Neural progenitor cell (in vitro differentiated cells): ENCODE results near the gene KRTAP22-1. TPM values are rescaled to one million over a fixed set of nuclear protein-coding genes. Genes with fewer than 3 reads are reported as not detected.

ENCODE experiments used
- DNase-seq: peaks from one replicate; pipeline ENCODE4 v3.0.0-alpha.2; 2016; ENCODE audit warnings: low spot score
- H2AFZ ChIP-seq: fragments of 200-600 bp; sonication (generic); replicated peaks from 2 replicates; pipeline ENCODE4 v1.6.1; 2016; ENCODE audit warnings: antibody characterized with exemption
- H3F3A ChIP-seq: fragments of 200-600 bp; sonication (generic); 2 replicates; pipeline ENCODE4 v1.6.1; 2016; ENCODE audit warnings: antibody characterized with exemption, low read depth
- H3K27ac ChIP-seq: fragments of 200-600 bp; sonication (generic); 2 replicates; pipeline ENCODE4 v1.5.1; 2016; ENCODE audit warnings: mild to moderate bottlenecking
- H3K27me3 ChIP-seq: fragments of 200-600 bp; sonication (generic); 2 replicates; pipeline ENCODE4 v1.6.1; 2016; ENCODE audit warnings: mild to moderate bottlenecking, moderate library complexity
- H3K36me3 ChIP-seq: fragments of 200-600 bp; sonication (generic); 2 replicates; pipeline ENCODE4 v1.5.1; 2016
- H3K4me1 ChIP-seq: fragments of 200-600 bp; sonication (generic); 2 replicates; pipeline ENCODE4 v1.6.1; 2016; ENCODE audit warnings: mixed run types
- H3K4me2 ChIP-seq: fragments of 200-600 bp; sonication (generic); 2 replicates; pipeline ENCODE4 v1.6.1; 2016
- H3K4me3 ChIP-seq: fragments of 200-600 bp; sonication (generic); 2 replicates; pipeline ENCODE4 v1.5.1; 2016
- H3K79me2 ChIP-seq: fragments of 200-600 bp; sonication (generic); 2 replicates; pipeline ENCODE4 v1.6.1; 2016; ENCODE audit warnings: low read depth
- H3K9ac ChIP-seq: fragments of 200-600 bp; sonication (generic); 2 replicates; pipeline ENCODE4 v1.6.1; 2016
- H3K9me3 ChIP-seq: fragments of 200-600 bp; sonication (generic); 2 replicates; pipeline ENCODE4 v1.5.1; 2016; ENCODE audit warnings: low read depth
- H4K20me1 ChIP-seq: fragments of 200-600 bp; sonication (generic); 2 replicates; pipeline ENCODE4 v1.6.1; 2016; ENCODE audit warnings: low read depth
- H3K27ac Mint-ChIP-seq: 3 replicates; pipeline ENCODE4 v1.8.0; 2021; ENCODE audit warnings: mixed read lengths
- H3K27me3 Mint-ChIP-seq: 2 replicates; pipeline ENCODE4 v1.8.0; 2022; ENCODE audit warnings: low read depth, mild to moderate bottlenecking, inconsistent platforms, moderate library complexity, mixed read lengths; ENCODE audit not compliant: insufficient read depth
- H3K36me3 Mint-ChIP-seq: 3 replicates; pipeline ENCODE4 v1.8.0; 2021; ENCODE audit warnings: mixed read lengths
- H3K4me1 Mint-ChIP-seq: 3 replicates; pipeline ENCODE4 v1.8.0; 2021; ENCODE audit warnings: mixed read lengths
- H3K4me3 Mint-ChIP-seq: 3 replicates; pipeline ENCODE4 v1.8.0; 2021; ENCODE audit warnings: mild to moderate bottlenecking, moderate library complexity, mixed read lengths
- H3K9me3 Mint-ChIP-seq: 3 replicates; pipeline ENCODE4 v1.8.0; 2020; ENCODE audit warnings: mixed read lengths
- EZH2 ChIP-seq: fragments of 200-600 bp; sonication (generic); IDR thresholded peaks from 2 replicates; pipeline ENCODE4 v1.6.1; 2017; ENCODE audit warnings: antibody characterized with exemption, mild to moderate bottlenecking, moderate library complexity
- EZH2phosphoT487 ChIP-seq: fragments of 200-600 bp; sonication (generic); IDR thresholded peaks from 2 replicates; pipeline ENCODE4 v1.6.1; 2017; ENCODE audit warnings: antibody characterized with exemption
- total RNA-seq: library from RNA; depleted of rRNA; stranded (reverse); fragments of >200 nt; gene quantifications from 2 replicates; pipeline ENCODE4 v1.2.3, GENCODE V29; 2015; ENCODE audit warnings: low replicate concordance
- TF ChIP-seq, protein P1 (sequence below): fragments of 200-600 bp; sonication (generic); IDR thresholded peaks from 2 replicates; pipeline ENCODE4 v1.5.1; 2017; ENCODE audit warnings: antibody characterized with exemption, mild to moderate bottlenecking

Gene KRTAP22-1
- total RNA-seq, 1 donor from 2014 or later: not detected

DNA sequence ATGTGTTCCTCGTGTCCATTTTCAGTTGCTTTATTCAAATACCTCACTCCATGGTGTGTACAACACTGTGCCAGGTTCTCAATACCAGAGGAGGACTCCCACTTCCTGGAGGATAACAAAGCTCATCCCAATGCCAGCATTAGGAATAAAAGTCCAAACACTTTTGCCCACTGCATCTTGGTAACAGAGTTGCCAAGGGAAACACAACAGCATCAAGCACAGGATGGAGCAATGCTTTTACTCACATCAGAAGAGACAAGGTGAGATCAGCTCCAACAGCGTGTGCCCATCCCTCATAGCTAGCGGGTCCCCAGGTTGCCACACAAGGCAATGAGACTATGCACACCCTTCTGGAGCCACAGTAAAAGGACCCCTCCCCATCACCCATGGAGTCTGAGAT, 22.5 kb downstream of the KRTAP22-1 start:
- no peaks in the 10 kb centered on the region for H3K79me2 ChIP-seq
- peaks cover 2% of the 10 kb centered on the region for H3K27me3 Mint-ChIP-seq
- no peak for TF ChIP-seq EZH2phosphoT487
- no peak for TF ChIP-seq EZH2
- TF ChIP-seq, protein P1, sequence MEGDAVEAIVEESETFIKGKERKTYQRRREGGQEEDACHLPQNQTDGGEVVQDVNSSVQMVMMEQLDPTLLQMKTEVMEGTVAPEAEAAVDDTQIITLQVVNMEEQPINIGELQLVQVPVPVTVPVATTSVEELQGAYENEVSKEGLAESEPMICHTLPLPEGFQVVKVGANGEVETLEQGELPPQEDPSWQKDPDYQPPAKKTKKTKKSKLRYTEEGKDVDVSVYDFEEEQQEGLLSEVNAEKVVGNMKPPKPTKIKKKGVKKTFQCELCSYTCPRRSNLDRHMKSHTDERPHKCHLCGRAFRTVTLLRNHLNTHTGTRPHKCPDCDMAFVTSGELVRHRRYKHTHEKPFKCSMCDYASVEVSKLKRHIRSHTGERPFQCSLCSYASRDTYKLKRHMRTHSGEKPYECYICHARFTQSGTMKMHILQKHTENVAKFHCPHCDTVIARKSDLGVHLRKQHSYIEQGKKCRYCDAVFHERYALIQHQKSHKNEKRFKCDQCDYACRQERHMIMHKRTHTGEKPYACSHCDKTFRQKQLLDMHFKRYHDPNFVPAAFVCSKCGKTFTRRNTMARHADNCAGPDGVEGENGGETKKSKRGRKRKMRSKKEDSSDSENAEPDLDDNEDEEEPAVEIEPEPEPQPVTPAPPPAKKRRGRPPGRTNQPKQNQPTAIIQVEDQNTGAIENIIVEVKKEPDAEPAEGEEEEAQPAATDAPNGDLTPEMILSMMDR: no peak
- H2AFZ ChIP-seq: no peak overlapping the region
- H3K36me3 ChIP-seq: no peaks in the 10 kb centered on the region
- no peaks in the 10 kb centered on the region for H3K4me1 Mint-ChIP-seq
- no peak for DNase-seq
- no peak overlapping the region for H3K9ac ChIP-seq
- no peak overlapping the region for H3K4me2 ChIP-seq
- H3K4me3 ChIP-seq: no peak overlapping the region
- H3K27ac ChIP-seq: no peak overlapping the region
- no peaks in the 10 kb centered on the region for H3F3A ChIP-seq
- H4K20me1 ChIP-seq: no peaks in the 10 kb centered on the region
- H3K4me1 ChIP-seq: no peaks in the 10 kb centered on the region
- H3K9me3 ChIP-seq: peaks cover 13% of the 10 kb centered on the region
- no peaks in the 10 kb centered on the region for H3K36me3 Mint-ChIP-seq
- no peak overlapping the region for H3K4me3 Mint-ChIP-seq
- no peaks in the 10 kb centered on the region for H3K27me3 ChIP-seq
- H3K27ac Mint-ChIP-seq: no peak overlapping the region
- H3K9me3 Mint-ChIP-seq: peaks cover 3% of the 10 kb centered on the region

DNA sequence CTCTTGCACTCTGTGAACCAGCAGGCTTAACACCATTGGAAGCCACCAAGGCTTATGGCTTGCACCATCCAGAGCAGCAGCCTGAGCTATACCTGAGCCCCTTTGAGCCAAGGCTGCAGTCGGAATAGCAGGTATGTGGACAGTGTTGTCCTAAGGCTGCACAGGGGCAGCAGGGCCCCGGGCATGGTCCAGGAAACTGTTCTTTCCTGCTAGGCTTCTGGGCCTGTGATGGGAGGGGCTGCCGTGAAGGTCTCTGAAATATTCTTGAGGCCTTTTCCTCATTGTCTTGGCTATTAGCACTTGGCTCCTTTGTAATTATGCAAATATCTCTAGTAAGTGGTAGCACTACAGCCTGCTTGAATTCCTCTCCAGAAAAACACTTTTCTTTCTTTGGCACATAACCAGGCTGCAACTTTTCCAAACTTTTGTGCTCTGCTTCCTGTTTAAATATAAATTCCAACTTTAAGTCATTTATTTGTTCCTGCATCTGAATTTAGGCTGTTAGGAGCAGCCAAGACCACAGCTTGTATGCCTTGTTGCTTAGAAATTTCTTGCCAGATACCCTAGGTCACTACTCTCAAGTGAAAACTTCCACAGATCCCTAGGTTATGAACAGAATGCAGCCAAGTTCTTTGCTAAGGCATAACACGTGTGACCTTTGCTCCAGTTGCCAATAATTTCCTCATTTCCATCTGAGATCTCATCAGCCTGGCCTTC, 24.7 kb downstream of the KRTAP22-1 start:
- TF ChIP-seq EZH2phosphoT487 (no peak), EZH2 (no peak)
- TF ChIP-seq, protein P1: no peak
- Histone ChIP-seq H3K79me2 (no peaks in the 10 kb centered on the region), H3K27ac (no peak overlapping the region), H3F3A (no peaks in the 10 kb centered on the region), H2AFZ (no peak overlapping the region), H4K20me1 (no peaks in the 10 kb centered on the region), H3K4me1 (no peaks in the 10 kb centered on the region), H3K9me3 (peaks cover 3% of the 10 kb centered on the region), H3K4me2 (no peak overlapping the region), H3K27me3 (no peaks in the 10 kb centered on the region), H3K36me3 (no peaks in the 10 kb centered on the region), H3K9ac (no peak overlapping the region), H3K4me3 (no peak overlapping the region)
- Mint-ChIP-seq H3K27ac (no peak overlapping the region), H3K27me3 (peaks cover 2% of the 10 kb centered on the region), H3K36me3 (no peaks in the 10 kb centered on the region), H3K4me3 (no peak overlapping the region), H3K4me1 (no peaks in the 10 kb centered on the region), H3K9me3 (peaks cover 3% of the 10 kb centered on the region)
- no peak for DNase-seq

DNA sequence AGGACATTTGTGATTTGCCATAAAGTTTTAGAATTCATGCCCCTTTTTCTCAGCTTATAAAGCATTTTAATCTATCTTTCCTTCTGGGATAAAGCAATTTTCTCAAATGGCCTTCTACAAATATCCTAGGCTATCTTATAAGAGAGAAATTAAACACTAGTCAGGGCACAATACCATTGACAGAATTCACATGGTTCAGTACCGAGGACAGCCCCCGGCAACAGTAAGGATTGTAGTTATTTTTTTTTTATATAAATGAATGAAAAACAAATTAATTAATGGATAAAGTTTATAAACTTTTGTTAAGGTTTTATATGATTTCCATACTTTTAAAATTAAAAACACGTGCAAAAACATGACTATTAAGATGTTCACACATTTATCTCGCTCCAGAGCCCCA, 27.2 kb downstream of the KRTAP22-1 start:
- Histone ChIP-seq H2AFZ (no peak overlapping the region), H3K27ac (no peak overlapping the region), H3K79me2 (no peaks in the 10 kb centered on the region), H3K4me1 (no peaks in the 10 kb centered on the region), H3K4me3 (no peak overlapping the region), H4K20me1 (no peaks in the 10 kb centered on the region), H3K36me3 (no peaks in the 10 kb centered on the region), H3F3A (no peaks in the 10 kb centered on the region), H3K27me3 (no peaks in the 10 kb centered on the region), H3K9me3 (peaks cover 3% of the 10 kb centered on the region), H3K4me2 (no peak overlapping the region), H3K9ac (no peak overlapping the region)
- no peak overlapping the region for H3K27ac Mint-ChIP-seq
- peaks cover 3% of the 10 kb centered on the region for H3K9me3 Mint-ChIP-seq
- H3K27me3 Mint-ChIP-seq: peaks cover 2% of the 10 kb centered on the region
- DNase-seq: no peak
- TF ChIP-seq, protein P1: no peak
- TF ChIP-seq EZH2phosphoT487: no peak
- TF ChIP-seq EZH2: no peak
- no peaks in the 10 kb centered on the region for H3K36me3 Mint-ChIP-seq
- H3K4me1 Mint-ChIP-seq: no peaks in the 10 kb centered on the region
- H3K4me3 Mint-ChIP-seq: no peak overlapping the region
